Measurements from ENCODE around the gene SPEF1.

The SPEF1 gene

DNA sequence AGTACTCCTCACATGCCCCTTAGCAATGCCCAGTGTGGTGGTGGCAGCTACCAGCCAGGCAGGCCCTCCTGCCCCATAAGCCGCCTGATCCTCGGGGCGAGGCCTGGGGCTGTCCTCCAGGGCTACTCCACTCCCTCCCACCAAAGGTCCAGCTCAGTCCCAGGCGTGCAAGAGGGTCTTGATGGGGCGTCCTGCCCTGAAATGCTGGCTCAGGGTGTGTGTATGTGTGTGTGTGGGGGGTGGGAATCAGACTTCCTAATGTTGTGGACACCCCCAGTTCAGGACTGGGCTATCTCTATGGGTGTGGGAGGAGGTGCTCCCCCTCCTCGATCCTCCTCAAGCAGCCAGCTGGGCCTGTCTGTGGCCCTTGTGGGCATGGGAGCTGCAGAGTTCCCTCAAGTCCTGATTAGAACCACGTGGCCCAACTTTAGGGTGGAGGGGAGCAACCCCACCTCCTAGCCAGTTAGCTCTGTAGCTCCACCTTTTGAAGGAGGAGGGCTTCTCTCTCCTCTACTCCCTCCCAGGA, 41.3 kb downstream of the SPEF1 start:
- TF ChIP-seq, protein P1, sequence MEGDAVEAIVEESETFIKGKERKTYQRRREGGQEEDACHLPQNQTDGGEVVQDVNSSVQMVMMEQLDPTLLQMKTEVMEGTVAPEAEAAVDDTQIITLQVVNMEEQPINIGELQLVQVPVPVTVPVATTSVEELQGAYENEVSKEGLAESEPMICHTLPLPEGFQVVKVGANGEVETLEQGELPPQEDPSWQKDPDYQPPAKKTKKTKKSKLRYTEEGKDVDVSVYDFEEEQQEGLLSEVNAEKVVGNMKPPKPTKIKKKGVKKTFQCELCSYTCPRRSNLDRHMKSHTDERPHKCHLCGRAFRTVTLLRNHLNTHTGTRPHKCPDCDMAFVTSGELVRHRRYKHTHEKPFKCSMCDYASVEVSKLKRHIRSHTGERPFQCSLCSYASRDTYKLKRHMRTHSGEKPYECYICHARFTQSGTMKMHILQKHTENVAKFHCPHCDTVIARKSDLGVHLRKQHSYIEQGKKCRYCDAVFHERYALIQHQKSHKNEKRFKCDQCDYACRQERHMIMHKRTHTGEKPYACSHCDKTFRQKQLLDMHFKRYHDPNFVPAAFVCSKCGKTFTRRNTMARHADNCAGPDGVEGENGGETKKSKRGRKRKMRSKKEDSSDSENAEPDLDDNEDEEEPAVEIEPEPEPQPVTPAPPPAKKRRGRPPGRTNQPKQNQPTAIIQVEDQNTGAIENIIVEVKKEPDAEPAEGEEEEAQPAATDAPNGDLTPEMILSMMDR (IDR thresholded peaks at IDR 0.05; ENCODE audit: low read depth, low read length, missing control alignments): no peak
- no peak overlapping the region for H3K4me3 ChIP-seq (ENCODE audit: low read depth, low read length)
- no peak for DNase-seq (ENCODE audit: low read depth)

GRCh38 chr20:3739054-3739925, 42.0 kb downstream of the SPEF1 start:
- H3K4me3 ChIP-seq (ENCODE audit: low read depth, low read length): no peak overlapping the region
- DNase-seq (ENCODE audit: low read depth): no peak
- TF ChIP-seq, protein P1 (IDR thresholded peaks at IDR 0.05; ENCODE audit: low read depth, low read length, missing control alignments): no peak

DNA sequence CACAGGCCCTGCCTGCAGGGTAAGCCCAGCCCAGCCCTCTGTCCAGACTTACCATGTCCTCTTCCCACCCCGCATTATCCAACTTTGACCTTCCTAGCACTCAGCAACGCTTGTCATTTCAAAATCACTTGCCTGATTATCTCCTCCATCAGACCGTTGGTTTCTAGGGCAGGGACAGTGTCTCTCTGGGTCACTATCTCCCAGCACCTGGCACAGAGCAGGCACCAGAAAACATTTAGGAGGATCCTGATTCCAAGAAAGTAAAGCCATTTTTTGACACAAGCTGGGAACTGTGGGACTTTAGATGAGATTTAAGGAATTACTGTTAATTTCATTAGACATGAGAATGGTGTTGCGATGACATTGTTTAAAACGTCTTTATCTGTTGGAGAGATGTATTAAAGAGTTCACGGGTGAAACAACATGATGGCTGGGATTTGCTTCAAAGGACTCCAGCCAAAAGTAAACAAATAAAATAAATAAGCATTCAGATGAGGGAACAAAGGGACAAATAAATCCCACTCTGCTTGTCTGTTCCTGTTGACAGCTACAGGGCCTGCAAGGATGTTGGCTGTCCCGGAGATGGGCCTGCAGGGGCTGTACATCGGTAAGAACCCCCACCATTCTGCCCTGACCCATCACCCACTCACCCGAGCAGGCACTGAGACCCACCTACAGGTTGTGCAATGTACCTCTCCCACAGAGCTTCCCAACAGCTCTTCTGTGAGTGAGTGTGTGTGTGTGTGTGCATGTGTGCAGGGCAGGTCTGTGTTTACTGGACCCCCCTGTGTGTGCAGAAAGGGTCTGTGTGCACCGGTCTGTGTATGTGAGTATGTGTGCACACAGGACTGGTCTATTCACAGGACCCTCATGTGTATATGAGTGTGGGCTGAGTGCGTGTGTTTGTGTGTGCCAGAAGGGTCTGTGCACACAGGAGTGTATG, 42.9 kb downstream of the SPEF1 start:
- H3K4me3 ChIP-seq (ENCODE audit: low read depth, low read length): no peak overlapping the region
- no peak for DNase-seq (ENCODE audit: low read depth)
- TF ChIP-seq, protein P1 (IDR thresholded peaks at IDR 0.05; ENCODE audit: low read depth, low read length, missing control alignments): no peak

DNA sequence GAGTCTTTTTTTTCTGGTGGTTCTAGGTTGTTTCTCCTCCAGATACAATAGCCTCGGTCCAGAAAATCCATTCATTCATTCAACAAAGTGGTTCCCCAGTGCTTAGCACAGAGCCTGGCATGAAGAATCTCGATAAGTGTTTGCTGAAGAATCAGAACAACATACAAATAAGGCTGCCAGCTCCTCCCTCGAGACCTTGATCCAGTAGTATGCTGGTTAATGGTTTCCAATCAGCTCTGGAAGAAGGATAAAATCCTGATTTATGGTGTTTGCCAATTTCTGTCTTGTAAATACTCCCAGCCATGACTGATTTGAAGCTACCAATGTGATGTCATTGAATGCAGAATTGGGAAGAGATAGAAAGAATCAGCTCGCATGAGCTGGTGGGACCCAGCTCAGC, 45.5 kb downstream of the SPEF1 start:
- TF ChIP-seq, protein P1 (IDR thresholded peaks at IDR 0.05; ENCODE audit: low read depth, low read length, missing control alignments): no peak
- DNase-seq (ENCODE audit: low read depth): no peak

DNA sequence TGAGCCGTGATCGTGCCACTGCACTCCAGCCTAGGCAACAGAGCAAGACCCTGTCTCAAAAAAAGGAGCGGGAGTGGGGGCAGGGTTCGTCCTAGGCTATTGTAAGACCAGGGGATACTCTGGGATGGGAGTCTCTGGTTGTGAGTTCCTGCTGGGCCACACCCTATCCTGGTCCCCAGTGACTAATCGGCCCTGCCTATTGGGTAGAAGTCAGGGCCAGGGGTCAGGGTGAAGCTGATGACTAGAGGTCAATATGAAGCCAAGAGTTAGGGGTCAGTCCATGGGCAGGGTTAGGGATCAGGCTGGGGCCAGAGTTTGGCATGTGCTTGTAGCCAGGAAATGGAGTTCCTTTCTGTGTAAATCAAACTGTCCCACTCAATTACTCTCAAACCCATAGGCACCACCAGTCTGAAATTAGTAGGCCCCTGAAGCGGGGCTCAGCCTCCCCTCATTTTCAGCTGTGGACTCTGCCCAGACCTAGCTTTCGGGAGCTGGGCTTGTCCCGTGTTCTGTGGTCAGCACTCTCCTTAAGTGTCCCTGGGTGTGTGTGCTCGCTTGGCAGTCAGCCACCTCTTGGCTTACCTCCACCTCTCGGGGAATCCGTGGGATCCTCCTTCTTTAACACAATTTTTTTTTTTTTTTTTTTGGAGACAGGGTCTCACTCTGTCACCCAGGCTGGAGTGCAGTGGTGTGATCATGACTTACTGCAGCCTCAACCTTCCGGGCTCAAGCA, 47.0 kb downstream of the SPEF1 start:
- TF ChIP-seq, protein P1 (IDR thresholded peaks at IDR 0.05; ENCODE audit: low read depth, low read length, missing control alignments): no peak
- no peak for DNase-seq (ENCODE audit: low read depth)

More for the DNA sequence above, 45.5 kb downstream of the SPEF1 start:
- no peak overlapping the region for H3K4me3 ChIP-seq (ENCODE audit: low read depth, low read length)

More for the DNA sequence above, 47.0 kb downstream of the SPEF1 start:
- H3K4me3 ChIP-seq (ENCODE audit: low read depth, low read length): no peak overlapping the region
